HG03558 (cell line): ENCODE measurements around the gene RNU6-8.

Source experiments
- ATAC-seq: cut with Tn5 transposase; IDR thresholded peaks from one replicate; pipeline ENCODE4 v1.9.1; 2021; ENCODE audit warnings: moderate number of reproducible peaks; ENCODE audit not compliant: unreplicated experiment; ENCODE audit errors: extremely low read depth

RNU6-8 gene

GRCh38 chr14:32205984-32206383 lies 2.9 kb upstream of the RNU6-8 start:
- no peak for ATAC-seq

- no peak for ATAC-seq
Observed at GRCh38 chr14:32205554-32205953, 2.5 kb upstream of the RNU6-8 start.

DNA sequence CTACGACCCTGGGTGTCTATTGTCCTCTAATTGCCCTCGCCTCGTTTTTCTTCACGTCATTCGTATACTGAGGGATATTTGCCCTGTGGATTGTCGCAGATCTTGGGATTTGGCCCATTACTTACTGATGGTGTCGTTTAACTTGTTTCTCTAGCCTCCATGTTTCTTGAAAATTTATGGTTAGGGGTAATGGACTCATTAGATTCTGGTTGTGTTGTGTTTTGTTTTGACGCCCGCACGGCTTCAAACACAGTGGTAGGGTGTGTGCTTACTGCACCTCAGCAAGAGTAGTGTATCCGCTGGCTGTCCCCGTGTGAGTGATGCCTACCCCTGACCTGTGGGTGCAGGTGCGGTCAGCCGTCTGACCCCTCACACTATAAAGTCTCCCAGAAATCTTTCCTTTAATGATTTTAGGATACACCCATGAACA lies 874 bp upstream of the RNU6-8 start:
- no peak for ATAC-seq

DNA sequence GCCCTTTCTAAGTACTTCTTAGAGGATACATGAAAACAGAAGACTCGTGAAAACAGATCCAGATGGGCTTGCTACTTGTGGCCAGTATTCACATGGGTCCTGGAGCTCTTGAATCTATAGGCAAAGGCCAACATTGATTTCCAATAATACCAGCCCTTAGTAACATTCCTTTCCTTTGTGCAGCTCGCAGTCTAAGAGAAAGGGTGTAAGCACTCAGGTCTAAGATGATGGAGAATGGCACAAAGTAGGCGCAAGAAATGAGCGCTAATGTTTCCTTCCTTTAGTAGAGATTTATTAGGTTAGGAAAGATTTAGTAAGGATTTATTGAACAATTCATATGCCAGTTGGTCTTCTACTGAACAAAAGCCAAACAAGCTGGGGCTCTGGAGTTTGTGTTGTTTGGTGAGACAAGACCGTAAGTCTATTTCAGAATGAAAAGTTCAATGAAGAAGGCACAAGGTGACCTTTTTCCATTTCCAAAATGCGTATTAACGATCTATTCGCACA lies 525 bp downstream of the RNU6-8 start:
- no peak for ATAC-seq

- no peak for ATAC-seq
Observed at GRCh38 chr14:32201816-32202490, 1.1 kb downstream of the RNU6-8 start, which contains the start of gene RNU6-7. TSS of gene RNU6-7 (plus strand) at chr14:32202045.

DNA sequence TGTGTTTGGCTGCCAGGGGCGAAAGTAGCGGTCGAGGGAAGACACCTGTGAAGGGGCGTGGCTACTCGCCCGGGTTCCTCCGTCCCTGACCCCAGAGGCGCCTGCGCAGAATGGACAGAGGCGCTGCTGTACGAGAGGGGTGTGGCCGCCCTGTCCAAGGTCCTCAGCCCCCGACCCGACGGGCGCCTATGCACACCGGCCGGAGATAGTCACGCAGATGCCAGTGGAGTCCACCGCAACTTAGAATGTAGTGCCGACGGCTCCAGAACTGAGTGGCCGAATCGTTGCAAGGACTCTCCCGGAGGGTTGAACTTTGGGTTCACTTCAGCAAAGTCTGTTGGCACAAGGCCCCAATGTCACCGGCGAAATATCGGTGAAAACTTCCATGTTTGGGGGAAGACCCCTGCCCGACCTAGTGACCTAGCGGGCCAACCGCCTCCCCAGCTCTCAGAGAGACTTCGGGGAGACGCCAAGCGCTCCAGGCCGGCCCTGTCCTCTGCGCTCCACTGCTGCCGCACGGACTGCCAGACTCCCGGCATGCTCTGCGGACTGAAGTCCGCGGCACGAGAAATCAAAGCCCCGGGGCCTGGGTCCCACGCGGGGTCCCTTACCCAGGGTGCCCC lies 1.8 kb downstream of the RNU6-8 start:
- peak; percentile 33 for ATAC-seq

- no peak for ATAC-seq
Observed at GRCh38 chr14:32200368-32201192, 2.5 kb downstream of the RNU6-8 start.

DNA sequence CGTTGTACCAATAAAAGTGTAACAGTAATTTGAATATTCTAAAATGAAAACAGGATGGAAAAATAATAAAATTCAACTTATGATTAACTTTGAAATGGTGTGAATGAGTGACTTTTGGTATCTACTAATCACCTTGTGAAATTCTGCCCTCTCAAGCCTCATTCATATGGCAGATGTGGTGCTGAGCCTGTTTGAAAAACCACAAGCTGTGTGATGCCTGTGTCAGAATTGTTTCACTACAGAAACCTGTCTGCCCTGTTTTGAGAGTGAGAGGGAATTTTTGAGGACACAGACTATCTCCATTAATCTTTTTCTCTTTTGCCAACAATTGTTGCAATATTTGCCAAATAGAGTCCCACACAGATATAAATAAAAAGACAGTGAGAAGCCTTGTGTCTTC lies 5.2 kb downstream of the RNU6-8 start:
- ATAC-seq: no peak

- ATAC-seq: no peak
Observed at GRCh38 chr14:32195636-32196035, 7.4 kb downstream of the RNU6-8 start.

GRCh38 chr14:32193532-32193931 lies 9.5 kb downstream of the RNU6-8 start:
- no peak for ATAC-seq

- ATAC-seq: no peak
Observed at GRCh38 chr14:32192712-32193373, 10.2 kb downstream of the RNU6-8 start.

DNA sequence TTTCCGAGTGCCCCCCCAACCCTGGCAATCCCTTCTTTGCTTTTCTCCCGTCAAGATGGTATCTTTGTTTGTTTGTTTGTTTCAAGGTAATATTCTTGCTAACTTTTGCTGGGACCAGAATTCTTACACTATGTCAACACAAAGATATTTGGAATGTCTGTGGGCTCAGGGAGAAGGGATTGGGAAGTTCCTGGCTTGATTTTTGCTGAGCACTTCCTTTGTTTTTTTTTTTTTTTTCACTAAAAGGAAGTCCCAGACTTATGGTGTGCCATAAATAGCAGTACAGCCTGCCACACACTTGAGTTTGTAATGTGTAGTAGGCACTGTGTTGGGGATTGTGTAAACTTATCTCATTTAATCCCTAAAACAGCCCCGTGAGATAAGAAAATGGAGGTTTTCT lies 12.4 kb downstream of the RNU6-8 start:
- no peak for ATAC-seq

DNA sequence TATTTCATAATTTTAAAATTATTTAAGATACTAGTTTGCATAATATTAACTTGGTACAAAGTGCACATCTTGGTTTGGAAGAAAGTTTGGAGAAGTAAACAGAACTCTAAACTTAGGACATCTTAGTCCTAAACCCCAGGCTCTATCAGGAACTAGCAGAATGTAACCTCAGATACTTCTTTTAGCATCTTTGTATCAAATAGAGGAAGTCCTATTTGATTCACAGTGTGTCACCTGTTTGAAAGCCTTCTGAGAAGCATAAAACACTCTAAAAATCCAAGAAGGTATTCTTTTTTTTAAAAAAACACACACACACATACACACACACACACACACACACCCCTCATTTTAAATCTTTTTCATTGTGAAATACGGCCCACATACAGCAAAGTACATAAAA lies 13.3 kb downstream of the RNU6-8 start:
- ATAC-seq: no peak

DNA sequence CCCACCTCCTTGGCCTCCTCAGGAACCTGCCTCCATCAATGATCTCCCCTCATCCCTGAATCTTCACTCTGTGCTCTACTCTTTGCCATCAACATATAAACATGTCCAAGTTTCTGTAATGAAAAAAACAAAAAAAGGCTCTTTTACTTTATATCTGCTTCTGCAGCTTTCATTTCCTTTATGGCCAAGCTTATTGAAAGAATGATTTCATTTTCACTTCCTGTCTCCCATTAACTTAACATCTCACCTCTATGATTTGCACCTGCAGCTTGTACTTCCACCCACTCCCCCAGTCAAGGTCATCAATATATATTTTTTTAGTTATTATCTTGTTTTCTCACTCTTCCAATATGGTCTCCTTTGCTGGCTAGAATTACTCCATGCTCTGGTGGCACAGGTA lies 16.8 kb downstream of the RNU6-8 start:
- peak; percentile 62 for ATAC-seq

- no peak for ATAC-seq
Observed at GRCh38 chr14:32185097-32185496, 18.0 kb downstream of the RNU6-8 start.

GRCh38 chr14:32183151-32184058 lies 19.7 kb downstream of the RNU6-8 start:
- no peak for ATAC-seq

DNA sequence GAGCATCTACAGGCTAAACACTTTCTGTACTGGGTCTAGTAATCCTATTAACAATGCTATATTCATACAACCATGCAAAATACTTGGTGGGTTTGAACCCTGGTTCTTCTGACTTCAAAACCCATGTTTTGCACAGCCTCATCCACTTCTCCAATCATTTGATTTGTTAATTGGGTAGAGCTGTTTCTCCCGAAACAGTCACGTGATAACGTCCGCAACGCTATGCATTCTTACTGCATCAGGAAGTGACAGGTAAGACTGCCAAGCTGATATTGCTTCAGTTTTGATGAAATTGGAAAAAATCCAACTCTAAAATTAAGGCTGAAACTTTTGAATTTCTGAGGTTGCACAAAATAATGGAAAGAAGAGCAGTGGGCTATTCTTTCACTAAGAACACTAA lies 31.6 kb downstream of the RNU6-8 start:
- ATAC-seq: no peak

DNA sequence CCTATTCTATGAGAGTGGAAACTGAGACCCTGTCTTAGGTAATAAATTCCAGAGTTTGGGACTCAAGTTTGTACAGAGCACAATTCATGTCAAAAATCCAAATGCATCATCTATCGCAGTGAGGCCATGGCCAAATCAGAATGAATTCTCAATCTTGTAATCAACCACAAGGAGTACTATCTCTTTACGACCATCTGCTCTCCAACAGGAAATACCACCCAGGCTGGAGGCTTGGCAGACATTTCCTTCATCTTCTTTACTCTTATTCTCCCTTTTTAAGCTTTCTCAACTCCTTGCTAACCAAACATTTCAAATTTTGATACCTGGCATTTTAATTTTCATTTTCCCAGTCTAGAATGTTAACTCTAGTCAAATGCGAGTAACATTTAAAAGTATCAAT lies 33.9 kb downstream of the RNU6-8 start:
- no peak for ATAC-seq

DNA sequence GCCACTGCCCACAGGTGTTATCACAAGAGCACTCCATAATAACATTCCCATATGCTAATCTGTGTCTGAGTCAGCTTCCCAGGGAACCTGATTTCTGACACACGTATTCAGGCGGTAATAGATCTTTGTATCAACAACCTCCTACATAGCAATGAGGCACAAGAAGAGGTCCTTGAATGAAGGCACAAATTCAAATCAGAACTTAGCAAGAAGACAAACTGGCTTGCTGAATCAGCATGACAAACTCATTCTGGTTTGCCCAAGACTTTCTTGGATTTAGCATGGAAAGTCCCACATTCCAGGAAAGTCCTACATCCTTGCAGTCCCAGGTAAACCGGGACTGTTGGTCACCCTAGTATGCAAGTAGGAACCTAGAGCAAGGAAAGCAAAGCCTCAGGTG lies 35.2 kb downstream of the RNU6-8 start:
- ATAC-seq: no peak

DNA sequence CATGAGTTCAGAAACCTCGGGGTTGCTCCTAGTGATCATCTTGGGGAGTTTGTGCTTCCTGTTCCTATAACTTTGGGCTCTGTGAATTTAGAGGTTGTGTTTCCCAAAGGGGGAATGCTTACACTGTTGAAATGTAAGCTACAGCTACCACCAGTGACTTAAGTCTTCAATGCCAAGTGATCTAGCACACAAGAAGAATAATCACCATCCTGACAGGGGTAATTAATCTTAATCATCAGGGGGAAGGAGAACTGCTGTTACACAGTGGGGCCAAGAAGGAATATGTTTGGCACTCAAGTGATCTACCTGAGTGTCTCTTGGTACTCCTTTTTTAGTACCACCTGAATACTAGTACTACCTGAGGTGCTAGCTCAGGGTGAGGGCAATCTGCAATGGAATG lies 36.1 kb downstream of the RNU6-8 start:
- no peak for ATAC-seq
